GF-D8 (cell line): ENCODE measurements around the gene NR1I2.
A peak's percentile ranks its signal among the peaks of the same experiment; 100 is the strongest.

Source experiments
- DNase-seq: peaks from one replicate; lab custom pipeline; 2025; lab: John Stamatoyannopoulos, UW

NR1I2 gene

GRCh38 chr3:119779731-119780383, 2.0 kb upstream of the NR1I2 start:
- peak; percentile 40 for DNase-seq

- DNase-seq = no peak
Observed at GRCh38 chr3:119782460-119782859, 559 bp downstream of the NR1I2 start.

- DNase-seq = no peak
Observed at GRCh38 chr3:119783255-119783654, 1.4 kb downstream of the NR1I2 start.

GRCh38 chr3:119783883-119784282, 2.0 kb downstream of the NR1I2 start:
- peak; percentile 93 for DNase-seq

GRCh38 chr3:119786409-119786808, 4.5 kb downstream of the NR1I2 start:
- DNase-seq = no peak

- no peak for DNase-seq
Observed at GRCh38 chr3:119790369-119790768, 8.5 kb downstream of the NR1I2 start.

GRCh38 chr3:119792270-119792669, 10.4 kb downstream of the NR1I2 start:
- no peak for DNase-seq

- DNase-seq = no peak
Observed at GRCh38 chr3:119794401-119794800, 12.5 kb downstream of the NR1I2 start.

- DNase-seq = no peak
Observed at GRCh38 chr3:119794971-119795612, 13.2 kb downstream of the NR1I2 start.

GRCh38 chr3:119795849-119796248, 13.9 kb downstream of the NR1I2 start:
- no peak for DNase-seq

- DNase-seq = no peak
Observed at GRCh38 chr3:119796368-119796767, 14.5 kb downstream of the NR1I2 start.

- DNase-seq = no peak
Observed at GRCh38 chr3:119796785-119797184, 14.9 kb downstream of the NR1I2 start.

- DNase-seq = no peak
Observed at GRCh38 chr3:119800844-119801243, 18.9 kb downstream of the NR1I2 start.

- DNase-seq = no peak
Observed at GRCh38 chr3:119808244-119808643, 26.3 kb downstream of the NR1I2 start.

- DNase-seq = no peak
Observed at GRCh38 chr3:119808843-119809242, 26.9 kb downstream of the NR1I2 start.

GRCh38 chr3:119809249-119810017, 27.5 kb downstream of the NR1I2 start:
- DNase-seq = no peak

- peak; percentile 29 for DNase-seq
Observed at GRCh38 chr3:119810018-119810435, 28.1 kb downstream of the NR1I2 start.

GRCh38 chr3:119812491-119813058, 30.7 kb downstream of the NR1I2 start:
- DNase-seq = no peak

- no peak for DNase-seq
Observed at GRCh38 chr3:119815716-119816115, 33.8 kb downstream of the NR1I2 start.

- DNase-seq = no peak
Observed at GRCh38 chr3:119817071-119817470, 35.2 kb downstream of the NR1I2 start.

- DNase-seq = no peak
Observed at GRCh38 chr3:119817583-119818363, 35.9 kb downstream of the NR1I2 start.

GRCh38 chr3:119818937-119819336, 37.0 kb downstream of the NR1I2 start:
- DNase-seq = no peak
